HUES64 (cell line): ENCODE measurements around the gene CDH13.

Source experiments
- H3K27ac ChIP-seq: 2 replicates; pipeline ENCODE4 v1.7.0; 2013; ENCODE audit warnings: low read depth, low read length, inconsistent platforms
- H3K27me3 ChIP-seq: 2 replicates; pipeline ENCODE4 v1.6.1; 2013; ENCODE audit warnings: mild to moderate bottlenecking, low read length; ENCODE audit not compliant: insufficient read depth
- H3K36me3 ChIP-seq: 2 replicates; pipeline ENCODE4 v1.6.1; 2013; ENCODE audit warnings: mild to moderate bottlenecking, low read length; ENCODE audit not compliant: insufficient read depth
- H3K4me1 ChIP-seq: 2 replicates; pipeline ENCODE4 v1.6.1; 2013; ENCODE audit warnings: mild to moderate bottlenecking, low read length, moderate library complexity; ENCODE audit not compliant: insufficient read depth
- H3K4me3 ChIP-seq: 2 replicates; pipeline ENCODE4 v1.5.1; 2013; ENCODE audit warnings: mild to moderate bottlenecking, low read length, moderate library complexity
- H3K9ac ChIP-seq: 2 replicates; pipeline ENCODE4 v1.6.1; 2013; ENCODE audit warnings: mild to moderate bottlenecking, low read depth, low read length
- H3K9me3 ChIP-seq: 2 replicates; pipeline ENCODE4 v1.6.1; 2013; ENCODE audit warnings: low read depth, low read length; ENCODE audit not compliant: insufficient read depth
- WGBS: fragments of 150-250, 120-280 bp; methylation state at CpG from one replicate; pipeline ENCODE4 v1.1.7; 2013; ENCODE audit warnings: missing lambda C conversion rate; 5-methylcytosine and 5-hydroxymethylcytosine counted together

Gene CDH13

DNA sequence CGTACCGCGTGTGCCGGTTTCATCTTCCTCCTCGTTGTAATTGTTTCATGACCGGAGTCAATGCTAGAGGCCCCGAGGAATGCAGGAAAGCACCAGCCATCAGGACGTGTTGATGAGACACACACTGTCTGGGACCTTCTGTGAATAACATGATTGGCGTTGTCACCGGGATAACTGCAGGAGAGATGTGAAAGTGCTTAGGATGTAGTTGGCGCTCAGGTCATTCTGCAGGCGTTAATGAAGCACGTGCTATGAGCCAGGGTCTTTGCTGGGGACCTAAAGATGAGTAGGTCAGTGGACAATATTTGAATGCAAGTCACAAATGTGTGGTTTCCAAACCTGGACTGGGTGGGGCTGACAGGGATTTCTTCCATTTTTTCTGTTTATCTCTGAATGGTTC lies 999.4 kb downstream of the CDH13 start:
- H3K27me3 ChIP-seq, result no peaks in the 10 kb centered on the region

DNA sequence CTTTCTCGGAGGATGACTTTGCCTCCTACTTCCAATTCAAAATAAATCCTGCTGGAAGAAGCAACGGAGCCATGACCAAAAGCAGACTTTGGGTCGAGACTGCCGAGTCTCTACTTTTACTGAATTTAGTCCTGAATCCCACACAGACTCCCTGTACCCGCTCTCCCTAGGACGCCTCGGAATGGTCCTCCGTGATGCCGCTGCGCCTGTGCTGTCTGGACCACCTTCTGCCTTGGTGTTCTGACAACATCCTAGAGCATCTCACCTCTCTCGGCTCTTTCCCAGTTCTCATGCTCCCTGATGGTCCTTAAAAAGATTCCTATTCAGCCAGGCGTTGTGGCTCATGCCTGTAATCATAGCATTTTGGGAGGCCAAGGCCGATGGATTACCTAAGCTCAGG lies 999.9 kb downstream of the CDH13 start:
- 97% methylated on average over 13 of the region's 13 CpGs for WGBS
- H3K9ac ChIP-seq, result no peak overlapping the region
- H3K4me1 ChIP-seq, result peaks cover 13% of the 10 kb centered on the region
- H3K27me3 ChIP-seq, result no peaks in the 10 kb centered on the region
- H3K9me3 ChIP-seq, result no peaks in the 10 kb centered on the region
- H3K36me3 ChIP-seq, result no peaks in the 10 kb centered on the region
- H3K27ac ChIP-seq, result no peak overlapping the region
- H3K4me3 ChIP-seq, result no peak overlapping the region

More for the DNA sequence above, 999.4 kb downstream of the CDH13 start:
- 96% methylated on average over 13 of the region's 13 CpGs for WGBS
- H3K9me3 ChIP-seq, result no peaks in the 10 kb centered on the region
- H3K27ac ChIP-seq, result no peak overlapping the region
- peaks cover 13% of the 10 kb centered on the region for H3K4me1 ChIP-seq
- no peak overlapping the region for H3K9ac ChIP-seq
- H3K4me3 ChIP-seq, result no peak overlapping the region
- no peaks in the 10 kb centered on the region for H3K36me3 ChIP-seq

DNA sequence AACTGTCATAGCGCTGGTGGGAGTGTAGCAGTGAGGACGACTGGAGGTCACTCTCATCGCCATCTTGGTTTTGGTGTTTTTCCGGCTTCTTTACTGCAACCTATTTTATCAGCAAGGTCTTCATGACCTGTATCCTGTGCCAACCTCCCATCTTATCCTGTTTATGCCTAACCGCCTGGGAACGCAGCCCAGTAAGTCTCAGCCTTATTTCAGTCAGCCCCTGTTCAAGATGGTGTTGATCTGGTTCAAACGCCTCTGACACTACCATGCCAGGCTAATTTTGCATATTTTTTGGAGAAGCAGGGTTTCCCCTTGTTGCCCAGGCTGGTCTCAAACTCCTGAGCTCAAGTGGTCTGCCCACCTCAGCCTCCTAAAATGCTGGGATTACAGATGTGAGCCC lies 1001.2 kb downstream of the CDH13 start:
- 94% methylated on average over 7 of the region's 7 CpGs for WGBS
- Histone ChIP-seq H3K9ac (no peak overlapping the region), H3K27ac (no peak overlapping the region), H3K27me3 (no peaks in the 10 kb centered on the region), H3K36me3 (no peaks in the 10 kb centered on the region), H3K4me1 (peaks cover 13% of the 10 kb centered on the region), H3K4me3 (no peak overlapping the region), H3K9me3 (no peaks in the 10 kb centered on the region)

DNA sequence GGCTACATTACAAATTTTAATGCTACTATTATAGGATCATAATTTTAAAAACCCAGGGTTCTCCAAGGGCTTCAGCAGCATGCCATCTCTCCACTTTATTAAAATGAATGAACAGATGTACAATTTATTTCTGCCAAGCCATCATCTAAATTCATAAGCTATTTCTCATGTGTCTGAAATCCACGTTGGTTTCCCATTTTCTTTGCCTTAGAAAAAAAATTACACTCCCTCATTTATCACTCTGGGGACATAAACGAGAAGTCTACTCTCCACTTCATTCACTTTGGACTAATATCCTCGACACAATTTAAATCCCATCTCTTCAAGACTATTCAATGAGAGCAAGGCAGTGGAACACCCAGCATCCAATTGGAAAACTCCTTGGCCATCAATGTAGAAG lies 1002.7 kb downstream of the CDH13 start:
- Histone ChIP-seq H3K27ac (no peak overlapping the region), H3K36me3 (no peaks in the 10 kb centered on the region), H3K27me3 (no peaks in the 10 kb centered on the region), H3K4me3 (no peak overlapping the region), H3K4me1 (peaks cover 8% of the 10 kb centered on the region), H3K9ac (no peak overlapping the region), H3K9me3 (no peaks in the 10 kb centered on the region)
- 95% methylated on average over 3 of the region's 3 CpGs for WGBS

DNA sequence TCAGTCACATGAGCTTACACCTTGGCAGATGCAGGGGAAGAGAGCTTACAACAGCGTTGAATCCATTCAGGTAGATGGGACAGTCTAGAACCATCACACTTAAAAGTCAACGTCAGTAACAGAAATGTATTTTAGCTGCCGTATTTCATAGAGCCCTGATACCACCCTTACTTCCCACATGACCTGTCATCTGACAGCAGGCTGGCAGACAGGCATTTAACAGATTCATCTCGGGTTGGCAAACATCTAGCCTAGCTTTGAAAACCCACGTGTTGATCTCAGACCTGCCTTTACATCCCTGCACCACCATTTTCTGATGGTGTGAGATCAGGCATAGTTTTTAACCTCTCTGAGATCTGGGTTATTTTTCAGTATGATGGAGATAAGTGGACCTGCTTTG lies 1003.1 kb downstream of the CDH13 start:
- Histone ChIP-seq H3K4me1 (peaks cover 4% of the 10 kb centered on the region; the same call in 1 of the 2 replicates), H3K27me3 (no peaks in the 10 kb centered on the region), H3K4me3 (no peak overlapping the region), H3K9me3 (no peaks in the 10 kb centered on the region), H3K36me3 (no peaks in the 10 kb centered on the region), H3K9ac (no peak overlapping the region), H3K27ac (no peak overlapping the region)
- 90% methylated on average over 5 of the region's 5 CpGs for WGBS

DNA sequence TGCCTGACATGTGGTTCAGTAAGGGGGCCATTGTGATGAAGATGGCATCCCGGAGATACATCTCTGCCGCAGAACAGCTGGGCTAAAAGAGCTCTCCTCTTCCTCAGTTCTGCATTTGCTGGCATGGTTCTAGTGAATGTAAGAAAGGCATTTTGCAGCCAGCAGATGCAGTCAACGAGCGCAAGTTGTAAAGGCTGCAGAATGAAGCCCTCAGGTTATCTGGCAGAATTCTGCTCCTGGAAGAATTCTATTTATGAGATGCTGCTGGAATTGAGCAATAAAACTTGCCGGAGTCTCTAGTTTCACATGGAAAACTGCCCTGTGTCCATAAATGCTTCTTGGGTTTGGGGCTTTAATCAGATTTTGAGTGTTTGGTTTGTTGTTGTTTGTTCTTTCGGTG lies 1004.2 kb downstream of the CDH13 start:
- Histone ChIP-seq H3K4me3 (no peak overlapping the region), H3K27me3 (no peaks in the 10 kb centered on the region), H3K36me3 (no peaks in the 10 kb centered on the region), H3K9me3 (no peaks in the 10 kb centered on the region), H3K27ac (no peak overlapping the region), H3K9ac (no peak overlapping the region), H3K4me1 (no peaks in the 10 kb centered on the region)
- 88% methylated on average over 6 of the region's 6 CpGs for WGBS

DNA sequence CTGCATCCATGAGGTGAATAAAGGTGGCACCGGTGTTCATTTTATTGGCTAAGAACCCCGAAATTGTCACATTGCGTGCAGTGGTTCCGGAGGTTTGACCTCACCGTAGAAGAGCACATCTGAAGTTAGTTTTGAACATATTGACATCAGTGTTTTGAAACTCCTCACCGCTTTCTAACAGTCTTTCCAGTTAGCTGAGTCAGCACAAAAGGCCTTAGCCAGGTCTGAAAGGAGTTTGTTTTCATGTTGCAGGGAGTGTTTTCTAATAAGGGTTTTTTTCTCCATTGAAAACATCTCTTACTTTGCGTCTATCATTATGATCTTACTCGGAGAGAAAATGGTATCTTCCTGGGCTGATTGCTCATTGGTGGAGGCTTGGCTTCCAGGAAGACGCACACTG lies 1006.5 kb downstream of the CDH13 start:
- H3K4me1 ChIP-seq, result no peaks in the 10 kb centered on the region
- H3K4me3 ChIP-seq, result no peak overlapping the region
- WGBS, result 96% methylated on average over 9 of the region's 9 CpGs
- H3K27ac ChIP-seq, result no peak overlapping the region
- no peaks in the 10 kb centered on the region for H3K36me3 ChIP-seq
- no peak overlapping the region for H3K9ac ChIP-seq
- 0 out of 2 replicates have a peak, but pooled peaks cover 5% of the 10 kb centered on the region for H3K9me3 ChIP-seq
- H3K27me3 ChIP-seq, result no peaks in the 10 kb centered on the region

DNA sequence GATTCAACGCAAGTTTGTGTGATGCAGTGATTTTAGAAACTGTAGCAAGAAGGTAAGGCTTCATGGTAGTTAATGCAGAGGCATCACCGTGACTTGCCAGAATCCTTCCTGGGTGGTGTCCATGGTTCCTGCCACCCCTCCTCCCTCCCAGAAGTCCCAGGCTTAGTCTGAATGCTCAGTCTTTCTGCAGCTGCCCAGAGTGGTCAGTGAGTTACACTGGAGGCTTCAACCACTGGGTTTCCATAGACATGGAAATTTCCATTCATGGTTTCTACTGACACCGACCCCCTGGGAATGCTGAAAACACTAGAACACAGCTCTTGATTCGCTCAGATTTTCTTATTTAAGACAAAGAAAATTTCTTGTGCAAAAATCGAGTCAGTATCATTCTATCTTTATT lies 1021.6 kb downstream of the CDH13 start:
- Histone ChIP-seq H3K36me3 (no peaks in the 10 kb centered on the region), H3K27me3 (no peaks in the 10 kb centered on the region), H3K9ac (no peak overlapping the region), H3K27ac (peak overlapping the region; percentile 1; the same call in 1 of the 2 replicates), H3K9me3 (no peaks in the 10 kb centered on the region), H3K4me1 (peaks cover 24% of the 10 kb centered on the region), H3K4me3 (no peak overlapping the region)
- WGBS, result 52% methylated on average over 5 of the region's 5 CpGs

DNA sequence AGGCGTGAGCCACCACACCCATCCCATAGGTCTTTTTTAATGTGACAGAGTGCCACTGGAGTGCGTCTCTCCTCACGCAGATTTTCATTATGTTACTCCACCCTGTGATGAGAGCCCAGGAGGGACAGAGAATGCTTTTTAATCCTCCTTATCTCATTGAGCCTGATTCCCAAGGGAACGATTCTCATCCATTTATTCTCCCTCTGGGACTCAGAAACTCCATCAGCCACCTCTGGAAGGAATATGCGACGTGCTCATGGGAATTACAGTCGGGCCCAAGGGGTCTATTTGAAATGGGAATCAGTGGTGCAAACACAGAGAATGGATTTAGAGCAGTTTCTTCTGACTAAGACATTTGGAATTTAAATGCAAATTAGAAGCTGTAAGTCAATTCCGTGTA lies 1025.1 kb downstream of the CDH13 start:
- Histone ChIP-seq H3K9me3 (no peaks in the 10 kb centered on the region), H3K4me3 (no peak overlapping the region), H3K36me3 (no peaks in the 10 kb centered on the region), H3K9ac (no peak overlapping the region), H3K27me3 (no peaks in the 10 kb centered on the region), H3K27ac (no peak overlapping the region), H3K4me1 (peaks cover 24% of the 10 kb centered on the region)
- 81% methylated on average over 8 of the region's 8 CpGs for WGBS

DNA sequence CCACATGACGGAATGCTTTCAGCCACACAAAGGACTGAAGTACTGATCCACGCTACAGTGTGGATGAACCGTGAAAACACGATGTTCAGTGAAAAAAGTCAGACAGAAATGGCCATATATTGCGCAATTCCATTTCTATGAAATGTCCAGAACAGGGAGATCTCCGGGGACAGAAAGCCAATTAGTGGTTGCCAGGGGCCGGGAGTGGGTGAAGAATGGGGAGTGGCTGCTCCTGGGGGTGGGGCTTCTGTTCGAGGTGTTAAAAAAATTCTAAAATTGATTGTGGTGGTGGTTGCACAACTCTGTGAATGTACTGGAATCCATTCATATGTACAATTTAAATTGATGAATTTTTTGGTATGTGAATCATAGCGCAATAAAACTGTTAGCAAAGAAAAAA lies 1026.2 kb downstream of the CDH13 start:
- Histone ChIP-seq H3K4me3 (no peak overlapping the region), H3K36me3 (no peaks in the 10 kb centered on the region), H3K9ac (no peak overlapping the region), H3K27ac (no peak overlapping the region), H3K27me3 (no peaks in the 10 kb centered on the region), H3K9me3 (no peaks in the 10 kb centered on the region), H3K4me1 (peaks cover 20% of the 10 kb centered on the region)
- 92% methylated on average over 9 of the region's 9 CpGs for WGBS

DNA sequence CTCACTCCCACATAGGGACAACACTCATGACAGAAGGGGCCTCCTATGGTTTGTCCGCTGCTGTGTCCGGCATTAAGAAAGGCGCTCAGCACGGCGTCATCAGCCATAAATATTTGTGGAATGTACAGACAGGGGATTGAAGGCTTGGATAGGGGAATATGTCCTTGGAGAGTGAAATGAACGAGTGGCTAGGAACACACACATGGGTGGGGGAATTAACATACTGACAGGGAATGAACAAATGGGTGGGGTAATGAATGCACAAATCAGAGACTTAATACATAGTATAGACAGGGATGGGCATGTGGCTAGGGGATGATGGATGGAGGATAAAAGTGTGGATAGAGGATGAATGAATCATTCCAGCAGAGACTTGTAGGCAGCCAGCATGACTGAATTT lies 1027.0 kb downstream of the CDH13 start:
- Histone ChIP-seq H3K9ac (no peak overlapping the region), H3K27me3 (no peaks in the 10 kb centered on the region), H3K9me3 (no peaks in the 10 kb centered on the region), H3K27ac (no peak overlapping the region), H3K4me1 (peaks cover 12% of the 10 kb centered on the region; the same call in 1 of the 2 replicates), H3K36me3 (no peaks in the 10 kb centered on the region), H3K4me3 (no peak overlapping the region)
- 94% methylated on average over 6 of the region's 6 CpGs for WGBS

DNA sequence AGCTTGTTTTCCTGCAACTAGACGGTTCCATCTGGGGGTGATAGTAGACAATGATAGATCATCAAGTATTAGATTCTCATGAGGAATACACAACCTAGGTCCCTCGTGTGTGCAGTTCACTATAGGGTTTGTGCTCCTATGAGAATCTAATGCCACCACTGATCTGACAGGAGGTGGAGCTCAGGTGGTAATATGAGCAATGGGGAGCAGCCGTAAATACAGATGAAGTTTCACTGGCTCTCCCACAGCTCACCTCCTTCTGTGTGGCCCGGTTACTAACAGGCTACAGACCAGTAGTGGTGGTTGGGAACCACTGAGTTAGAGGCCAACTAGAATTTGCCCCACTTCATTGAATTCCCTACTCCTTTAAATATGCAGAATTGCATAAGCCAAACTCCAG lies 1033.5 kb downstream of the CDH13 start:
- Histone ChIP-seq H3K36me3 (no peaks in the 10 kb centered on the region), H3K4me3 (no peak overlapping the region), H3K9ac (no peak overlapping the region), H3K4me1 (no peaks in the 10 kb centered on the region), H3K9me3 (peaks cover 14% of the 10 kb centered on the region), H3K27ac (no peak overlapping the region), H3K27me3 (no peaks in the 10 kb centered on the region)
- 90% methylated on average over 4 of the region's 4 CpGs for WGBS
